HepG2 (cell line): ENCODE measurements around the gene CLDN15. TPM values are rescaled to one million over a fixed set of nuclear protein-coding genes. Genes with fewer than 3 reads are reported as not detected.

ENCODE experiments used
- AFF4 ChIP-seq: sonication (generic); formaldehyde crosslinking; IDR thresholded peaks from 2 replicates; pipeline ENCODE4 v1.4.0; 2020; ENCODE audit warnings: missing genetic modification reagents
- ATF7-NPFF ChIP-seq: sonication (generic); formaldehyde crosslinking; IDR thresholded peaks from 2 replicates; pipeline ENCODE4 v1.8.1; 2023; ENCODE audit warnings: mild to moderate bottlenecking, low read depth, missing genetic modification reagents, moderate library complexity
- CHD4 ChIP-seq: fragments of 200-600 bp; sonication (generic); IDR thresholded peaks from 2 replicates; pipeline ENCODE4 v1.7.0; 2017; ENCODE audit warnings: mild to moderate bottlenecking, low read length, borderline replicate concordance
- DMTF1 ChIP-seq: sonication (generic); formaldehyde crosslinking; IDR thresholded peaks from 2 replicates; pipeline ENCODE4 v1.4.0; 2020; ENCODE audit warnings: mild to moderate bottlenecking, missing genetic modification reagents
- KDM4B ChIP-seq: sonication (generic); formaldehyde crosslinking; IDR thresholded peaks from 2 replicates; pipeline ENCODE4 v1.4.0; 2020; ENCODE audit warnings: missing genetic modification reagents
- RBM22 ChIP-seq: fragments of 200-400 bp; formaldehyde crosslinking; optimal IDR thresholded peaks from 2 replicates; pipeline ENCODE3; 2017; ENCODE audit warnings: mild to moderate bottlenecking, low read length, moderate library complexity
- TGIF2 ChIP-seq: IDR thresholded peaks from 2 replicates; pipeline ENCODE4 v1.6.1; 2016; ENCODE audit warnings: control low read depth, missing compliant biosample characterization
- ZC3H13 ChIP-seq: sonication (generic); formaldehyde crosslinking; IDR thresholded peaks from 2 replicates; pipeline ENCODE4 v1.8.1; 2023; ENCODE audit warnings: mild to moderate bottlenecking, missing genetic modification reagents, moderate library complexity
- ZNF20 ChIP-seq: sonication (generic); formaldehyde crosslinking; IDR thresholded peaks from 2 replicates; pipeline ENCODE4 v1.4.0; 2020; ENCODE audit warnings: mild to moderate bottlenecking, moderate library complexity, missing genetic modification reagents
- ZNF441 ChIP-seq: sonication (generic); formaldehyde crosslinking; IDR thresholded peaks from 2 replicates; pipeline ENCODE4 v1.7.0; 2021; ENCODE audit warnings: missing genetic modification reagents, borderline replicate concordance
- ZNF547 ChIP-seq: sonication (generic); formaldehyde crosslinking; IDR thresholded peaks from 2 replicates; pipeline ENCODE4 v1.5.1; 2020; ENCODE audit warnings: mild to moderate bottlenecking, missing genetic modification reagents
- polyA plus RNA-seq, 8 experiments: library from polyadenylated mRNA; depleted of rRNA in 3 of 8; stranded (reverse) in 7 of 8; unstranded in 1 of 8; fragments of >200 nt; fragmentation: Illumina TruSeq in 4 of 8; extraction: Trizol in 4 of 8; gene quantifications; 2 replicates each; pipeline versions ENCODE4 v1.2.1 to v1.2.3, GENCODE V29; 2011 to 2016; ENCODE audit warnings: low read depth in 4 of 8, missing spikeins in 1 of 8, mixed read lengths in 1 of 8; ENCODE audit not compliant: insufficient read depth in 1 of 8
- total RNA-seq, 5 experiments: library from RNA; depleted of rRNA; stranded (reverse); fragments of >200 nt; fragmentation: Illumina TruSeq; extraction: Trizol; gene quantifications; 2 replicates each; pipeline ENCODE4 v1.2.3, GENCODE V29; 2016; ENCODE audit warnings: low read depth in 1 of 5
- TF ChIP-seq, protein P1 (sequence below): sonication (generic); formaldehyde crosslinking; IDR thresholded peaks from 2 replicates; pipeline ENCODE4 v1.4.0; 2020; ENCODE audit warnings: missing genetic modification reagents, mild to moderate bottlenecking, borderline replicate concordance
- TF ChIP-seq, protein P2 (sequence below): sonication (generic); formaldehyde crosslinking; IDR thresholded peaks from 2 replicates; pipeline ENCODE4 v1.9.0; 2021; ENCODE audit warnings: mild to moderate bottlenecking, missing genetic modification reagents

CLDN15 gene
- total and polyA plus RNA-seq, 2 of the 13 experiments (the other 11 are each of a cell fraction or from before 2014, with no cell fraction given): 7.1 to 17.8 TPM

GRCh38 chr7:101251871-101252659 is 14.5 kb upstream of the CLDN15 start (continued):
- 0 out of 2 replicates have a peak, but pooled peaks have one; percentile 43 for TF ChIP-seq ZC3H13
- no peak for TF ChIP-seq AFF4 (CRISPR knock-in tag)
- TF ChIP-seq, protein P1, sequence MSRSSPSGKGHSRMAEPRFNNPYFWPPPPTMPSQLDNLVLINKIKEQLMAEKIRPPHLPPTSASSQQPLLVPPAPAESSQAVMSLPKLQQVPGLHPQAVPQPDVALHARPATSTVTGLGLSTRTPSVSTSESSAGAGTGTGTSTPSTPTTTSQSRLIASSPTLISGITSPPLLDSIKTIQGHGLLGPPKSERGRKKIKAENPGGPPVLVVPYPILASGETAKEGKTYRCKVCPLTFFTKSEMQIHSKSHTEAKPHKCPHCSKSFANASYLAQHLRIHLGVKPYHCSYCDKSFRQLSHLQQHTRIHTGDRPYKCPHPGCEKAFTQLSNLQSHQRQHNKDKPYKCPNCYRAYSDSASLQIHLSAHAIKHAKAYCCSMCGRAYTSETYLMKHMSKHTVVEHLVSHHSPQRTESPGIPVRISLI (CRISPR knock-in tag): no peak
- TF ChIP-seq ZNF441 (CRISPR knock-in tag): no peak
- TF ChIP-seq DMTF1: no peak
- TF ChIP-seq ATF7-NPFF (CRISPR knock-in tag): no peak
- 0 out of 2 replicates have a peak, but pooled peaks have one; percentile 39 for TF ChIP-seq KDM4B (CRISPR knock-in tag)
- TF ChIP-seq, protein P2, sequence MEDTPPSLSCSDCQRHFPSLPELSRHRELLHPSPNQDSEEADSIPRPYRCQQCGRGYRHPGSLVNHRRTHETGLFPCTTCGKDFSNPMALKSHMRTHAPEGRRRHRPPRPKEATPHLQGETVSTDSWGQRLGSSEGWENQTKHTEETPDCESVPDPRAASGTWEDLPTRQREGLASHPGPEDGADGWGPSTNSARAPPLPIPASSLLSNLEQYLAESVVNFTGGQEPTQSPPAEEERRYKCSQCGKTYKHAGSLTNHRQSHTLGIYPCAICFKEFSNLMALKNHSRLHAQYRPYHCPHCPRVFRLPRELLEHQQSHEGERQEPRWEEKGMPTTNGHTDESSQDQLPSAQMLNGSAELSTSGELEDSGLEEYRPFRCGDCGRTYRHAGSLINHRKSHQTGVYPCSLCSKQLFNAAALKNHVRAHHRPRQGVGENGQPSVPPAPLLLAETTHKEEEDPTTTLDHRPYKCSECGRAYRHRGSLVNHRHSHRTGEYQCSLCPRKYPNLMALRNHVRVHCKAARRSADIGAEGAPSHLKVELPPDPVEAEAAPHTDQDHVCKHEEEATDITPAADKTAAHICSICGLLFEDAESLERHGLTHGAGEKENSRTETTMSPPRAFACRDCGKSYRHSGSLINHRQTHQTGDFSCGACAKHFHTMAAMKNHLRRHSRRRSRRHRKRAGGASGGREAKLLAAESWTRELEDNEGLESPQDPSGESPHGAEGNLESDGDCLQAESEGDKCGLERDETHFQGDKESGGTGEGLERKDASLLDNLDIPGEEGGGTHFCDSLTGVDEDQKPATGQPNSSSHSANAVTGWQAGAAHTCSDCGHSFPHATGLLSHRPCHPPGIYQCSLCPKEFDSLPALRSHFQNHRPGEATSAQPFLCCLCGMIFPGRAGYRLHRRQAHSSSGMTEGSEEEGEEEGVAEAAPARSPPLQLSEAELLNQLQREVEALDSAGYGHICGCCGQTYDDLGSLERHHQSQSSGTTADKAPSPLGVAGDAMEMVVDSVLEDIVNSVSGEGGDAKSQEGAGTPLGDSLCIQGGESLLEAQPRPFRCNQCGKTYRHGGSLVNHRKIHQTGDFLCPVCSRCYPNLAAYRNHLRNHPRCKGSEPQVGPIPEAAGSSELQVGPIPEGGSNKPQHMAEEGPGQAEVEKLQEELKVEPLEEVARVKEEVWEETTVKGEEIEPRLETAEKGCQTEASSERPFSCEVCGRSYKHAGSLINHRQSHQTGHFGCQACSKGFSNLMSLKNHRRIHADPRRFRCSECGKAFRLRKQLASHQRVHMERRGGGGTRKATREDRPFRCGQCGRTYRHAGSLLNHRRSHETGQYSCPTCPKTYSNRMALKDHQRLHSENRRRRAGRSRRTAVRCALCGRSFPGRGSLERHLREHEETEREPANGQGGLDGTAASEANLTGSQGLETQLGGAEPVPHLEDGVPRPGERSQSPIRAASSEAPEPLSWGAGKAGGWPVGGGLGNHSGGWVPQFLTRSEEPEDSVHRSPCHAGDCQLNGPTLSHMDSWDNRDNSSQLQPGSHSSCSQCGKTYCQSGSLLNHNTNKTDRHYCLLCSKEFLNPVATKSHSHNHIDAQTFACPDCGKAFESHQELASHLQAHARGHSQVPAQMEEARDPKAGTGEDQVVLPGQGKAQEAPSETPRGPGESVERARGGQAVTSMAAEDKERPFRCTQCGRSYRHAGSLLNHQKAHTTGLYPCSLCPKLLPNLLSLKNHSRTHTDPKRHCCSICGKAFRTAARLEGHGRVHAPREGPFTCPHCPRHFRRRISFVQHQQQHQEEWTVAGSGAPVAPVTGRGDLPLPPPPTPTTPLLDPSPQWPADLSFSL (CRISPR knock-in tag): no peak
- TF ChIP-seq CHD4: no peak
- no peak for TF ChIP-seq ZNF547 (CRISPR knock-in tag)
- TF ChIP-seq TGIF2: peak; percentile 59
- no peak for TF ChIP-seq ZNF20 (CRISPR knock-in tag)
- TF ChIP-seq RBM22: no peak
